RPMI8226 (cell line): ENCODE measurements around the gene CACNA1E.

Experiments
- DNase-seq: peaks from one replicate; pipeline ENCODE4 v3.0.0-alpha.2; 2015

CACNA1E gene

GRCh38 chr1:181485287-181486097 is 2.2 kb downstream of the CACNA1E start:
- peak; percentile 25 for DNase-seq

GRCh38 chr1:181486098-181486420 is 2.7 kb downstream of the CACNA1E start:
- DNase-seq, result no peak

GRCh38 chr1:181488866-181489265 is 5.5 kb downstream of the CACNA1E start:
- DNase-seq, result no peak

GRCh38 chr1:181490276-181490675 is 7.0 kb downstream of the CACNA1E start:
- DNase-seq, result no peak

GRCh38 chr1:181490740-181491712 is 7.7 kb downstream of the CACNA1E start:
- DNase-seq, result no peak

- DNase-seq, result no peak
These were observed 9.8 kb downstream of the CACNA1E start for GRCh38 chr1:181493166-181493565.

GRCh38 chr1:181493885-181494284 is 10.6 kb downstream of the CACNA1E start:
- DNase-seq, result no peak

- no peak for DNase-seq
These were observed 13.4 kb downstream of the CACNA1E start for GRCh38 chr1:181496759-181497158.

- no peak for DNase-seq
These were observed 14.6 kb downstream of the CACNA1E start for GRCh38 chr1:181497870-181498269.

GRCh38 chr1:181499825-181500224 is 16.5 kb downstream of the CACNA1E start:
- no peak for DNase-seq

GRCh38 chr1:181500636-181501035 is 17.3 kb downstream of the CACNA1E start:
- no peak for DNase-seq

GRCh38 chr1:181501612-181502011 is 18.3 kb downstream of the CACNA1E start:
- no peak for DNase-seq

GRCh38 chr1:181503171-181503810 is 20.0 kb downstream of the CACNA1E start:
- DNase-seq, result no peak

- DNase-seq, result peak; percentile 49
These were observed 21.1 kb downstream of the CACNA1E start for GRCh38 chr1:181504399-181504842.

GRCh38 chr1:181506563-181507353 is 23.4 kb downstream of the CACNA1E start:
- no peak for DNase-seq

- DNase-seq, result no peak
These were observed 25.3 kb downstream of the CACNA1E start for GRCh38 chr1:181508486-181509165.

GRCh38 chr1:181513786-181514297 is 30.5 kb downstream of the CACNA1E start:
- DNase-seq, result no peak

GRCh38 chr1:181514298-181515290 is 31.3 kb downstream of the CACNA1E start:
- no peak for DNase-seq

GRCh38 chr1:181516706-181517105 is 33.4 kb downstream of the CACNA1E start:
- DNase-seq, result no peak

- DNase-seq, result no peak
These were observed 34.0 kb downstream of the CACNA1E start for GRCh38 chr1:181517181-181517875.
